DOHH2 (cell line): ENCODE measurements around the gene KLHDC8B.

ENCODE experiments used
- H3F3A ChIP-seq: fragments of 200-600 bp; sonication (generic), shearing (Covaris generic); 2 replicates; pipeline ENCODE4 v1.6.0; 2016; ENCODE audit warnings: antibody characterized with exemption, mild to moderate bottlenecking; ENCODE audit not compliant: control insufficient read depth, insufficient read depth
- H3K27ac ChIP-seq: fragments of 200-600 bp; sonication (generic); 2 replicates; pipeline ENCODE4 v1.5.1; 2014; ENCODE audit warnings: low read depth, mild to moderate bottlenecking, low read length, moderate library complexity
- H3K27me3 ChIP-seq: fragments of 200-600 bp; sonication (generic); 2 replicates; pipeline ENCODE4 v1.6.1; 2014; ENCODE audit warnings: mild to moderate bottlenecking, low read length, mixed read lengths; ENCODE audit not compliant: control insufficient read depth
- H3K36me3 ChIP-seq: fragments of 200-600 bp; sonication (generic); 2 replicates; pipeline ENCODE4 v1.6.1; 2014; ENCODE audit warnings: mild to moderate bottlenecking, low read length, moderate library complexity, mixed read lengths; ENCODE audit not compliant: control insufficient read depth
- H3K4me1 ChIP-seq: fragments of 200-600 bp; sonication (generic); 2 replicates; pipeline ENCODE4 v1.6.1; 2014; ENCODE audit warnings: mild to moderate bottlenecking, low read length, mixed read lengths; ENCODE audit not compliant: control insufficient read depth
- H3K4me2 ChIP-seq: fragments of 200-600 bp; sonication (generic); 2 replicates; pipeline ENCODE4 v1.6.0; 2014; ENCODE audit warnings: mild to moderate bottlenecking, low read length, moderate library complexity
- H3K4me3 ChIP-seq: fragments of 200-600 bp; sonication (generic); 2 replicates; pipeline ENCODE4 v1.5.1; 2014; ENCODE audit warnings: mild to moderate bottlenecking, low read length, mixed read lengths
- H3K79me2 ChIP-seq: fragments of 200-600 bp; sonication (generic); 2 replicates; pipeline ENCODE4 v1.6.1; 2014; ENCODE audit warnings: mild to moderate bottlenecking, low read length, mixed read lengths; ENCODE audit not compliant: control insufficient read depth
- H3K9me2 ChIP-seq: fragments of 200-600 bp; sonication (generic); replicated peaks from 2 replicates; pipeline ENCODE4 v1.6.1; 2014; ENCODE audit warnings: mild to moderate bottlenecking, low read length, mixed read lengths; ENCODE audit not compliant: control insufficient read depth
- H3K9me3 ChIP-seq: fragments of 200-600 bp; sonication (generic); 2 replicates; pipeline ENCODE4 v1.6.1; 2014; ENCODE audit warnings: antibody characterized with exemption, low read length, mixed read lengths; ENCODE audit not compliant: control insufficient read depth, insufficient read depth
- H4K20me1 ChIP-seq: fragments of 200-600 bp; sonication (generic); 2 replicates; pipeline ENCODE4 v1.6.0; 2014; ENCODE audit warnings: low read depth, mild to moderate bottlenecking, antibody characterized with exemption, low read length, moderate library complexity; ENCODE audit not compliant: control insufficient read depth, insufficient read depth
- EZH2phosphoT487 ChIP-seq: fragments of 200-600 bp; sonication (generic); IDR thresholded peaks from 2 replicates; pipeline ENCODE4 v1.6.1; 2017; ENCODE audit warnings: borderline replicate concordance, mild to moderate bottlenecking, antibody characterized with exemption, low read length, moderate library complexity, mixed read lengths
- TF ChIP-seq, protein P1 (sequence below): fragments of 200-600 bp; sonication (generic); IDR thresholded peaks from one replicate; pipeline ENCODE4 v1.5.1; 2014; ENCODE audit warnings: antibody characterized with exemption, mild to moderate bottlenecking, low read depth, low read length; ENCODE audit not compliant: poor library complexity, severe bottlenecking

Gene KLHDC8B

GRCh38 chr3:49124991-49125670 lies 46.3 kb upstream of the KLHDC8B start:
- H3K36me3 ChIP-seq, result peaks cover 4% of the 10 kb centered on the region

GRCh38 chr3:49131040-49131439 lies 40.4 kb upstream of the KLHDC8B start:
- H3K27ac ChIP-seq, result no peak overlapping the region
- H3K9me3 ChIP-seq, result no peaks in the 10 kb centered on the region
- no peaks in the 10 kb centered on the region for H3K79me2 ChIP-seq

More at GRCh38 chr3:49124991-49125670, 46.3 kb upstream of the KLHDC8B start:
- Histone ChIP-seq H3K4me3 (no peak overlapping the region), H3K79me2 (peaks cover 4% of the 10 kb centered on the region), H3K9me2 (no peaks in the 10 kb centered on the region), H3F3A (peaks cover 7% of the 10 kb centered on the region), H3K9me3 (no peaks in the 10 kb centered on the region), H4K20me1 (no peaks in the 10 kb centered on the region), H3K4me1 (peaks cover 13% of the 10 kb centered on the region), H3K27me3 (no peaks in the 10 kb centered on the region), H3K4me2 (no peak overlapping the region), H3K27ac (no peak overlapping the region)
- TF ChIP-seq, protein P1, sequence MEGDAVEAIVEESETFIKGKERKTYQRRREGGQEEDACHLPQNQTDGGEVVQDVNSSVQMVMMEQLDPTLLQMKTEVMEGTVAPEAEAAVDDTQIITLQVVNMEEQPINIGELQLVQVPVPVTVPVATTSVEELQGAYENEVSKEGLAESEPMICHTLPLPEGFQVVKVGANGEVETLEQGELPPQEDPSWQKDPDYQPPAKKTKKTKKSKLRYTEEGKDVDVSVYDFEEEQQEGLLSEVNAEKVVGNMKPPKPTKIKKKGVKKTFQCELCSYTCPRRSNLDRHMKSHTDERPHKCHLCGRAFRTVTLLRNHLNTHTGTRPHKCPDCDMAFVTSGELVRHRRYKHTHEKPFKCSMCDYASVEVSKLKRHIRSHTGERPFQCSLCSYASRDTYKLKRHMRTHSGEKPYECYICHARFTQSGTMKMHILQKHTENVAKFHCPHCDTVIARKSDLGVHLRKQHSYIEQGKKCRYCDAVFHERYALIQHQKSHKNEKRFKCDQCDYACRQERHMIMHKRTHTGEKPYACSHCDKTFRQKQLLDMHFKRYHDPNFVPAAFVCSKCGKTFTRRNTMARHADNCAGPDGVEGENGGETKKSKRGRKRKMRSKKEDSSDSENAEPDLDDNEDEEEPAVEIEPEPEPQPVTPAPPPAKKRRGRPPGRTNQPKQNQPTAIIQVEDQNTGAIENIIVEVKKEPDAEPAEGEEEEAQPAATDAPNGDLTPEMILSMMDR, result peak; percentile 43
- TF ChIP-seq EZH2phosphoT487, result no peak

GRCh38 chr3:49131576-49131975 lies 39.8 kb upstream of the KLHDC8B start:
- no peaks in the 10 kb centered on the region for H3K27me3 ChIP-seq
- H3K79me2 ChIP-seq, result no peaks in the 10 kb centered on the region
- no peaks in the 10 kb centered on the region for H3K36me3 ChIP-seq
- H3K4me1 ChIP-seq, result peaks cover 10% of the 10 kb centered on the region; the same call in 1 of the 2 replicates
- no peaks in the 10 kb centered on the region for H3K9me3 ChIP-seq
- TF ChIP-seq, protein P1, result no peak
- TF ChIP-seq EZH2phosphoT487, result no peak
- H3K4me2 ChIP-seq, result no peak overlapping the region
- H3K27ac ChIP-seq, result no peak overlapping the region
- no peaks in the 10 kb centered on the region for H3F3A ChIP-seq
- H4K20me1 ChIP-seq, result no peaks in the 10 kb centered on the region
- H3K4me3 ChIP-seq, result no peak overlapping the region
- H3K9me2 ChIP-seq, result no peaks in the 10 kb centered on the region

More at GRCh38 chr3:49131040-49131439, 40.4 kb upstream of the KLHDC8B start:
- no peaks in the 10 kb centered on the region for H3K27me3 ChIP-seq
- H3K4me2 ChIP-seq, result no peak overlapping the region
- no peaks in the 10 kb centered on the region for H4K20me1 ChIP-seq
- H3K36me3 ChIP-seq, result no peaks in the 10 kb centered on the region
- peaks cover 10% of the 10 kb centered on the region; the same call in 1 of the 2 replicates for H3K4me1 ChIP-seq
- H3K9me2 ChIP-seq, result no peaks in the 10 kb centered on the region
- no peaks in the 10 kb centered on the region for H3F3A ChIP-seq
- no peak overlapping the region for H3K4me3 ChIP-seq
- TF ChIP-seq, protein P1, result no peak
- no peak for TF ChIP-seq EZH2phosphoT487
